Measurements from ENCODE around the gene NIT1. TPM values are rescaled to one million over a fixed set of nuclear protein-coding genes. Genes with fewer than 3 reads are reported as not detected.
"Not testable (repeated sequence)": the region's sequence is repeated elsewhere in the genome, so short reads cannot be mapped to it uniquely, and the experiment has no call there.

Gene NIT1
- total RNA-seq, 1 donor from 2014 or later: 32.7 TPM

DNA sequence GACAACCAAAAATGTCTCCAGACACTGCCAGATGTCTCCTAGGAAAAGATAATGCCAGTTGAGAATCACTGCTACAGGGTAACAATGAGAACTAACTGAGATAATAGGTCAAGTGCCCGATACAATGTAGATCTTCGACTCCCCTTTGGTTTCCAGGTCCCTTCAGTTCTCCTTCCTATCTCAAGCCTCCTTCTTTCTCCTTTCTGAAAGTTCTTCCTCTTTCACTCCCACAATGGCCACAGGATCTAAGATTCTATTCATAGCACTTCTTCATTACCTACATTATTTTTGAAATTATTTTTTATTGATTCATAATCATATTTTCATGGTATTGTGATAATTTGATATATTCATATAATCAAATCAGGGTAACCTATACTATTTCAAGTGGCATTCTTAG is 6.4 kb upstream of the NIT1 start:
- DNase-seq (ENCODE audit: low spot score): no peak

DNA sequence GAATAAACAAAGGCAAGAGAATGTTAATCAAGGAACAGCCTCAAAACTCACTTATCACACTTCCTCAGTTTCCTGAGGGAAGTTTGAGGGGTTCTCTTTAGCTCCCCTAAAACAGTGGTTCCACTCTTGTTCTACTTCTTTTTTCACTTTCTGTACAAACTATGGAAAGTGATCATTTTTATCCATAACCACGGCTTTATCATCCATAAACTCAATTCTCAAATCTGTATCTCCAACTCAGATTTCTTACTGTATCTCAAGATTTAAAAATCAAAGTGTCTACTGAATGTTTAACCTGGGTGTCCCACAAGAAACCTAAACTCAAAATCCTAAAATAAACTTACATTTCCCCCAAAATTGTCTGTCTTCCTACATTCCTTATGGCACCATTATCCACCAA is 4.0 kb upstream of the NIT1 start:
- DNase-seq (ENCODE audit: low spot score): no peak

GRCh38 chr1:161114556-161114955 is 3.3 kb upstream of the NIT1 start:
- no peak for DNase-seq (ENCODE audit: low spot score)

GRCh38 chr1:161115132-161115711 is 2.7 kb upstream of the NIT1 start:
- DNase-seq (ENCODE audit: low spot score): no peak

DNA sequence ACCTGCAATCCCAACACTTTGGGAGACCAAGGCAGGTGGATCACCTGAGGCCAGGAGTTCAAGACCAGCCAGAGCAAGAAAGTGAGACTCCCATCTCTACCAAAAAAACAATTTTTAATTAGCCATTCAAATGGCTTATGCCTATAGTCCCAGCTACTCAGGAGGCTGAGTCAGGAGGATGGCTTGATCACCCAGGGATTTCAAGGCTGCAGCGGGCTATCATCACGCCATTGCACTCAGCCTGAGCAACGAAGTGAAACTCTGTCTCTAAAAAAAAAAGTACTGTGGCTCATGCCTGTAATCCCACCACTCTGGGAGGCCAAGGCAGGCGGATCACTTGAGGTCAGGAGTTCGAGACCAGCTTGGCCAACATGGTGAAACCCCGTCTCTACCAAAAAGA is 1.9 kb upstream of the NIT1 start:
- DNase-seq (ENCODE audit: low spot score): not testable (repeated sequence)

DNA sequence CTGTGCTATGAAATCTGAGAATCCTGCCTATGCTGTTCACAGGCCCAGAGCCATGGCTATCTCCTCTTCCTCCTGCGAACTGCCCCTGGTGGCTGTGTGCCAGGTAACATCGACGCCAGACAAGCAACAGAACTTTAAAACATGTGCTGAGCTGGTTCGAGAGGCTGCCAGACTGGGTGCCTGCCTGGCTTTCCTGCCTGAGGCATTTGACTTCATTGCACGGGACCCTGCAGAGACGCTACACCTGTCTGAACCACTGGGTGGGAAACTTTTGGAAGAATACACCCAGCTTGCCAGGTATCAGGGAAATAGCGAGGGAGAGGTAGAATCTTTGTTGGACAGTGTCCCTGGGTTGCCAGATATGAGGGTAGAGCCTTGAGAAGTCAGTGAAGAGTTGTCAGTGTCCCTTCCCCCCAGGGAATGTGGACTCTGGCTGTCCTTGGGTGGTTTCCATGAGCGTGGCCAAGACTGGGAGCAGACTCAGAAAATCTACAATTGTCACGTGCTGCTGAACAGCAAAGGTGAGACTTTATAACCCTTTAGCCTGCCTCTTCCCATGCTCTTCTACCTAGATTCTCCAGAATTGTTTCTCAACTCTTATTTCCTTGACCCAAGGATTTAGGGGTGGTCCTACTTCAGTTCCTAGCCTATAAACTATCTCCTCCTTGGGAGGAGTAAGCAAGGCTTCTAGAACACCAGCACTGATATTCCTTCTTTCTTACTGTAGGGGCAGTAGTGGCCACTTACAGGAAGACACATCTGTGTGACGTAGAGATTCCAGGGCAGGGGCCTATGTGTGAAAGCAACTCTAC is 1.4 kb downstream of the NIT1 start:
- peak; percentile 28 for DNase-seq (ENCODE audit: low spot score)

DNA sequence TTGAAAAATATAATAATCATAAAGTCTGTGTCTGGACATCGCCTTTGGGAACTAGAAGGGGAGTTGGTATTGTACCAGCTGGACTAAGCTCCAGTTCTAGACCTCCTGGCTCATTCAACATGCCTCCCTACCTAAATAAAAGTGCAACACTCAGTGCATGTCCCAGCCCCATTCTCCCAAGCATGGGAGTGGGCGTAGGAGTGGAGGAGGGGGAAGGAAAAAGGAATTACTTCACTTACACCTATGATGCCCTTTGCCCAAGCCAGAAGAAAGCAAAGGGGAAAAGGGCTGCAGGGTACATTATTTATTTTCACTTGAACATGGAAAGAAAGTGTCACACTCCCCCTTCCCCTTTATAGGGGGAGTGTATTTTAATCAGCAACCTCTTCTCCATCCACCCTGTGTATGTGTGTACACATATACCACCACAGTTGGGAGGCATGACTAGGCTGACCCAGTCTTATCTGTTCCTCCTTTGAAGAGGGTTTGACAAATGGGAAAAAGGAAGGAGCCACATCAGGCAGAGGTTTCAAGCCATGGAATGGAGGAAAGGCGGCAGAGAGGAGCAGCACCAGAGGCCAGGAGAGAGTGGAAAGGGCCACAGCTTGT is 3.2 kb downstream of the NIT1 start:
- DNase-seq (ENCODE audit: low spot score): no peak

GRCh38 chr1:161121834-161122233 is 3.9 kb downstream of the NIT1 start:
- DNase-seq (ENCODE audit: low spot score): no peak

DNA sequence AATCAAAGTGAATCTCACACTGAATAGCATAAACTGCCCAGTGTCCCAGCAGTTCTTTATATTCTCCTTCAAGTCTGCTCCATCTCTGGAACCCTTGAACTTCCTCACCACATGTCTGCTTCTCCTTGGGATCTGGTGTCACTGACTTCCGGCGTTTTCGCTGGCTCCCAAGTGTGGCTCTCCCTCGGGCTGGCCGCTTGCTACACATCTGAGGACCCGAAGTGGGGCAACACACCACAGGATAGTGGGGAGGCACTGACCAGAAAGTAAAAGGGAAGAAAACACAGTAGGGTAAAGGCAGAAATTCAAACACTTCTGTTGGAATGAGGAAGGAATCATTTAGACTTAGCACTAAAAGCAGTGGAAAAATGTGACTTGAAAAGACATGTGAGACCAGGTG is 5.1 kb downstream of the NIT1 start:
- DNase-seq (ENCODE audit: low spot score): no peak

DNA sequence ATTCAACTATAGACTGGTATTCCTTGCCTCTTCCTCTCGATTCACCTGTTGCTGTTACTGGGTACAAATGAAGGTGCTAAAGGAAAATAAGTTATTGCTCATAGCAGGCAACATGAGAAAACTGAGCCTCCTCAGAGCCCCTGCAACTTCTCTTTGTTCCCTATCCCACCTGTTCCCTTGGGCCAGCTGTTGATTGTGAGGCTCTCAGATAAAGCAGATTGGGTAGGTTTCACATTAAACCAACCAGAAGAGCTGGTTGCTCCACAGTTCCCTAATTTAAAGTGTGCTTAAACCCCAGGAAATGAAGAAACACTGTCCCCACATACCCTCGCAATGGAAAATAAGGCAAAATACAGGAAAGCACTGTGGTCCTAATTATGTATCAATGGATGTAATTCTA is 9.7 kb downstream of the NIT1 start:
- DNase-seq (ENCODE audit: low spot score): no peak

DNA sequence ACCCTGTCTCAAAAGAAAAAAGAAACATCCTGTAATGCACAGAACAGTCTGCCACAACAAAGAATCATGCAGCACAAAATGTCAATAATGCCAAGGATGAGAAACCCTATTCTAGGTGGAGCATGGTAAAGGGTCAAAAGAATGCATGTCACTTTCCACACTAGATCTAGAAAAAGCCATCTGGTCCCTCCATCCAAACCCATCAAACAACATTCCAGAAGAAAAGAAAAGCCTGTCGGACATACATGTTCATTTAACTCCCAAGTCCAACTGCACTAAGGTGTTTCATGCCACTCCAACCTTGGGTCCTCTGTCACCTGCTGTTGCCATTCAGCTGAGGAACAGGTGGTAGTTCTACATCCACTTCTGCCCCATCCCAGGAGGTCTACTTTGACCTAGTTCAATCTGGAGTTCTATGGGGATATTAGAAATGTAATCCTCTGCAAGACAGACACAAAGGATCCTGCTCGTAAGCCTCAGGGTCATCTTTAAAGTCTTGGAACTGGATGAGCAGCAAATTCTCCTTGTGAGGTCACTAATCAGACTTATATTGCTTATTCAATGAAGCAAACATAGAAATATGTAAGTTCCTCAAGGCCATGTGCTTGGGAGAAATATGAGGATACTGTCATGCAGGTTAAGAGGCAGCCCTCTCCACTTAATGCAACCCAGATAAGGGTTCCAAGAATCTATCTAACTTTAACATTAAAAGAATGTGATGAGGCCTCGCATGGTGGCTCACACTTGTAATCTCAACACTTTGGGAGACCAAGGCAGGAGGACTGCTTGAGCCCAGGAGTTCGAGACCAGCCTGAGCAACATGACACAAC is 10.9 kb downstream of the NIT1 start:
- DNase-seq (ENCODE audit: low spot score): no peak

GRCh38 chr1:161130266-161130665 is 12.4 kb downstream of the NIT1 start:
- DNase-seq (ENCODE audit: low spot score): no peak

DNA sequence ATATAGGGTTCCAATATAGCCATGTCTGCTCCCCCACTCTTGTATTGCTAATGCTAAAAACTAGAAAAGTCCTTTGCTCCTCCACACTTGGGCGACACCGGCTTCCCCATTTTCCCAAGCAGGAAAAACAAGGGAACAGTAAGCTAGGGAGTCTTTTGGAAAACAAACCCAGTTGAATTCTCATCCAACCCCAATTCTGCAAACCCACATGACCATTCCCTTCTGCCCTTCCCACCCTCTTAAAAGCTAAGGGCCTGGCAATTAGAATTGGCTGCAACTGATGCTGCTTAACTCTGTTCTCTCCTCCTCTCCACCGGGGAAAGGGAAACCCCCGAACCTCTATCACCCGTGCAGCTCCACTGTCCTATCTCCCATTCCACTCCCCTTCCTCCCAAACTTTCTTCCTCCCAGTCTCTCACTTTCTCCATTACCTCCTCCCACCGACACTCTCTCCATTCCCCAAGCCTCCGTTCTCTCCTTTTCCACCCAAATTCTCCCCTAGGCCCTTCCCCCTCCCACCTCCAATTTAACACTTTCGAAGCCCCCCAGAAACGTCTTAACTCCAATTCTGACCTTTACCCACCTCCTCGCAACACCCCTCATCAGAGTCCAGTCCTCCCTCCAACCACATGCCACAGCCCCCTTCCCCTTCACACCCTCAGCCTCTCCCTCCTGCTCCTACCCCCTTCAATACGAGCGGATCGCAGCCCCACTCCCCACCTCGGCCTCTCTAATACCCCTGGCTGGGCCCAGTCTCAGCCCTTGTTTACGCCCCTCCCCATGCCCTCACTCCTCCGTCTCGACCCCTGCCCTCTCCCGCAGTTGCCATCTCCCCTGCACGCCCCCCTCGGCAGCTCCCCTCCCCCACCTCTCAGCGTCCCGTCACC is 13.9 kb downstream of the NIT1 start:
- DNase-seq (ENCODE audit: low spot score): no peak

- DNase-seq (ENCODE audit: low spot score): peak; percentile 97
Observed at GRCh38 chr1:161132410-161133219, 14.7 kb downstream of the NIT1 start, which contains the start of gene DEDD. Gene DEDD, minus strand, starts transcription at chr1:161132667. Its CDS starts 8,205 bp downstream, at chr1:161124462.

DNA sequence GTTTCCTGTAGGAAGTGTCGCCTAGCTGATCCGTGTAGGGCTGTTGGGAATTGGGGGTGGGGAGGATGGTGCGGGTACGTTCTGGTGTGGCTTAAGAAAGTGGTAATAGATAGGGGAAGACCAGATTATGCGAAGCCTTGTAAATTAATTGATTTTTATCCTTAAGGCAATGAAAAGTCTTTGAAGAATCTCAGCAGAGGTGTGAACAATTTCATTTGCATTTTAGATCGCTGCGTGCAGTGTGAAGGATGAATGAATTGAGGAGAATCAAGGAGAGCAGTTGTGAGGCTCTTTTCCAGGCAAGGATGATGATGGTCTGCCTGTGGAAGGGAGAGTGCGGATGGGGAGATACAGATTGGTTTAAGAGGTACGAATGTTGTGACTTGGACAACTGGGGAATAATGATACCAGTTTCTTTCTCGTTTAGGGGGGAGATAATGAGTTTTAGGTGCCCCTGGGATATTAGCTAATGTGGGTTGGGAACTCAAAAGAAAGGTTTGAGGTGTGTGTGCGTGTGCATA is 15.4 kb downstream of the NIT1 start:
- DNase-seq (ENCODE audit: low spot score): no peak

GRCh38 chr1:161137881-161138280 is 20.0 kb downstream of the NIT1 start:
- DNase-seq (ENCODE audit: low spot score): no peak

DNA sequence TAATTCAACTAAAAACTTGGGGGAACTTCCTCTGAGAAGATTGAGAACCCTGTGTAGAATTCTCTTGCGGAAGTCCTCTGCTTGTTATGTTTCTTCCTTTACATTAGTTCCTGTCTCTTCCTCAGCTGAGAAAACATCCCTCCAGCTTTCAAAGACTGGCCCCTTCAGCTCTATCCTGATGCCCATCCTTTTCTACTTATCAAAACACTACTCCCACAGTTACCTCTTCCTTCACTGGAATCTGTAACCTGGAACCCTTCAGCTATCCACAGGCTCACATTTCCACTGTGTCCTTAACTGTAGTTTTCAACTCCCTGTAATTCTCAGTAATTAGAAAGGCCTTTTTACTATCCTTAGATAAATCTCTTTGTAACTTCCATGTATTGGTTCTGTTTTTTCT is 20.5 kb downstream of the NIT1 start:
- no peak for DNase-seq (ENCODE audit: low spot score)

GRCh38 chr1:161139766-161140165 is 21.9 kb downstream of the NIT1 start:
- DNase-seq (ENCODE audit: low spot score): no peak

- DNase-seq (ENCODE audit: low spot score): no peak
Observed at GRCh38 chr1:161140755-161141400, 23.0 kb downstream of the NIT1 start.
